ENCODE data around the gene SCG5.
"Not testable (repeated sequence)": the region's sequence is repeated elsewhere in the genome, so short reads cannot be mapped to it uniquely, and the experiment has no call there.

Gene SCG5, protein sequence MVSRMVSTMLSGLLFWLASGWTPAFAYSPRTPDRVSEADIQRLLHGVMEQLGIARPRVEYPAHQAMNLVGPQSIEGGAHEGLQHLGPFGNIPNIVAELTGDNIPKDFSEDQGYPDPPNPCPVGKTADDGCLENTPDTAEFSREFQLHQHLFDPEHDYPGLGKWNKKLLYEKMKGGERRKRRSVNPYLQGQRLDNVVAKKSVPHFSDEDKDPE

DNA sequence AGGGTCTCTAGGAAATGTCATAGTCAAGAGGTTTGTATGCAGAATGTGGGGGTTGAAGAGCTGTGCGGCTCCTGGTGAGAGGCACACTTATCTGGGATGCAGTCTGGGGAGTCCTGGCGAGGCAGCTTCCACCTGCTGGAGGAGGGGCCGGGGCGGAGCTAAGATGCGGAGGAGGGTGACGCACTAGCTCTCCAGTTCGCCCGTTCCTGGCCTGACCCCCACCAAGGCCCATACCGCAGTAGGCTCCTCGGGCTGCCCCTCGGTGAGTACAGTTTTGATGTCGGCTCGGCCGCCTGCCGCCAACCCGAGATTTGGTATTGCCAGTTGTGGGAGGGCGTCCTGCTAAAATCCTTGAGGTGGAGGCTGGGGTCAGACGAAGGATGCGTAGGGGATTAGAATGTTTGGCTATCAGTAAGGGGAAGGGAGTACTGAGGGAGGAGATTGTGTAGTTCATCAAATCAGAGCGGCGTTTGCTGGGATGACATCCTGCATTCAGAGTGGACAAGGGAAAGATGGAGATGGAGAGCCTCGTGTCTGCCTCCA lies at the start of gene SCG5:
Gene SCG5, plus strand, starts transcription at position 194 of the 543 bp plus-strand sequence. CDS start 1,883 bp downstream, outside the sequence.
- TF ChIP-seq, protein P1, sequence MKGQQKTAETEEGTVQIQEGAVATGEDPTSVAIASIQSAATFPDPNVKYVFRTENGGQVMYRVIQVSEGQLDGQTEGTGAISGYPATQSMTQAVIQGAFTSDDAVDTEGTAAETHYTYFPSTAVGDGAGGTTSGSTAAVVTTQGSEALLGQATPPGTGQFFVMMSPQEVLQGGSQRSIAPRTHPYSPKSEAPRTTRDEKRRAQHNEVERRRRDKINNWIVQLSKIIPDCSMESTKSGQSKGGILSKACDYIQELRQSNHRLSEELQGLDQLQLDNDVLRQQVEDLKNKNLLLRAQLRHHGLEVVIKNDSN (IDR thresholded peaks at IDR 0.05): no peak
- no peak for TF ChIP-seq TAF1 (IDR thresholded peaks at IDR 0.05; ENCODE audit: low read depth)
- TF ChIP-seq TCF12 (IDR thresholded peaks at IDR 0.05; ENCODE audit: low read depth): no peak
- no peak for TF ChIP-seq CREB1 (IDR thresholded peaks at IDR 0.05; ENCODE audit: low read depth)
- no peak for TF ChIP-seq EP300 (IDR thresholded peaks at IDR 0.05; ENCODE audit: borderline replicate concordance)
- TF ChIP-seq CEBPB (IDR thresholded peaks at IDR 0.05): no peak
- no peak for TF ChIP-seq YY1 (IDR thresholded peaks at IDR 0.05; ENCODE audit: low read depth)
- TF ChIP-seq ZBTB7A (IDR thresholded peaks at IDR 0.05; ENCODE audit: low read depth): no peak

DNA sequence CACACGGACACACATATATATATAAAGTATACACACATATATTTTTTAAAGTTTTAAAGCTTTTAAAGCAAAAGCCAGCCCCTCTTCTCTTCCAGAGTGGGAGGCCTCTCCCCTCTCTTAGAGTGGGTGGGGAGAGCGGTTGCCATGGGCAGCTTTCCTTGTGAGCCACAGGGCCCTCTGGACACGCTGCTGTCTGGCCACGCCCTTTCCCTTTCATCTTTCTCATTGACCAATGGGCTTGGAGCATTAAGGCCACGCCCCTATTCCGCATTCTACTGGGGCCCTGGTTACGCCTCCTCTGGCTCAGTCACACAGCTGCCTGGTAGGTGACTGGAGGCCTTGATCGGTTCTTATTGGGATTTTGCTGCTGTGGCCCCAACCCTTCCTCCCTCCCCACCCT lies 48.4 kb upstream of the SCG5 start, which contains the start of gene GOLGA8N:
Gene GOLGA8N, plus strand, starts transcription at position 306 of the 400 bp plus-strand sequence.
- not testable (repeated sequence) for TF ChIP-seq NFIC (IDR thresholded peaks at IDR 0.05); CEBPB (IDR thresholded peaks at IDR 0.05); CREB1 (IDR thresholded peaks at IDR 0.05; ENCODE audit: low read depth)

DNA sequence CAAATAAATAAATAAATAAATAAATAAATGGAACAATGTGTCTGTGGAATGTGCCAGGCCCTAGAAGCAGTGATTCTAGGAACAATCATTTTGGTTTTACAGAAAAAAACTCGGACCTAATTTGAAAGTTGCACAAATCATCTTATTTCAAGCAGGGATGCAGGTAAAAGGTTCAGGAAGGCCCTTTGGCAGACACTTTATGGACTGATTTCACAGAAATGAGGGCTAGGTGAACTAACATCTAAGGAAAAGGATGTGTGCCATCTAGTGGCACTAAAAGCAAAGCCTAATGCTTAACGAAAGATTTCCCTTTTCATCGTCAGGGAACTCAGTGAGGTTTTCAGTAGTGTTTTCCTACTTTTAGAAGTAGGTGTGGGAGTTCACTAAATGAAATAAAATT lies 30.8 kb upstream of the SCG5 start:
- TF ChIP-seq RAD21 (IDR thresholded peaks at IDR 0.05; ENCODE audit: low read depth): peak; percentile 33; the same call in 1 of the 2 replicates

DNA sequence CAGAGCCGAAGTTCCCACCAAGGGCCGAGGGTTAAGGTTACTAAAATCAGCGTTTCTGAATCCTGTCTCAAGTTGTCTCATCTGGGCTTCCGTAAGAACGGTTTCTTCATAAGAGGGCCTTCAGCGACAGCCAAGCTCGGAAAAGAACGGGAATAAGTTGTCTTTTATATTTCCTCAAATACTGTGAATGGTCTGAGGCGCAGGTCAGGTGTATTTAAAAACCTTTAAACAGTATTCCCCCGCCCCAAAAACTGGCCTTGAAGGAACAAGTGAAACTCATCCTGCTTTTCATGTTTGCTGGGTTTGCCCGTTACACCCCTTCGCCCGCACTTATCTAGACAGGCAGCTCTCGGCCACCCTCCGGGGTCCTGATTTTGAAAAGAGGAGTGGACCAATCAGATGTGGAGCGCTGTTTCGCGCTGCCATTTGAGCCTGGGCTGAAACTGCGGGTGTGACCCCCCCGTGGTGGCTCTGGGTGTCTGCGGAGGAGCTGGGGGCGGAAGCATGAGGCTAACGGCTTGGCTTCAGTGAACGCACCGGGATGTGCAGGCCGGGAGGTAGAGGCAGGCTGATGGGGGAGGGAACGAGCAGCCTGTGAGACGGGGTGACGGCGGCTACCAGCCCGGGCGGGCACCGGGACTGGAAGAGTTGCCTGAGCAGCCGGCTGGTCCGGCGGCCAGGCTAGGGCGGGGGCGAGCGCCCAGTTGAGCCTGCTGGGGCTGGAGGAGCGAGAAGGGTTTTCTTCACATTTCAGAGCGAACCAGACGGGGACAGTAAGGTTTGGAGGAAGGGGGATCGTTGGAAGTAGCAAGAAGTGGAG lies 26.2 kb upstream of the SCG5 start, which contains the start of gene ARHGAP11A:
Gene ARHGAP11A, plus strand, starts transcription at position 454 of the 820 bp plus-strand sequence. CDS start 708 bp downstream, outside the sequence.
- TF ChIP-seq TAF1 (IDR thresholded peaks at IDR 0.05; ENCODE audit: low read depth): peak; percentile 25; the same call in 1 of the 2 replicates
- TF ChIP-seq CEBPB (IDR thresholded peaks at IDR 0.05): peak; percentile 60
- TF ChIP-seq FOXM1 (IDR thresholded peaks at IDR 0.05; ENCODE audit: borderline replicate concordance, low read depth): peak; percentile 73; the same call in 1 of the 2 replicates

DNA sequence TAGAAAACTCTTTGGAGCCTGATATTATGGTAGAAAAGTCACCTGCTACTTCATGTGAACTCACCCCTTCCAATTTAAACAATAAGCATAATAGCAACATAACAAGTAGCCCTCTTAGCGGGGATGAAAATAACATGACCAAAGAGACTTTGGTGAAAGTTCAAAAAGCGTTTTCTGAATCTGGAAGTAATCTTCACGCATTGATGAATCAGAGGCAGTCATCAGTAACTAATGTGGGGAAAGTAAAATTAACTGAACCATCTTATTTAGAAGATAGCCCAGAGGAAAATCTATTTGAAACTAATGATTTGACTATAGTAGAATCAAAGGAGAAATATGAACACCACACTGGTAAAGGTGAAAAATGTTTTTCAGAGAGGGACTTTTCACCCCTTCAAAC lies 5.1 kb upstream of the SCG5 start:
- TF ChIP-seq, protein P2, sequence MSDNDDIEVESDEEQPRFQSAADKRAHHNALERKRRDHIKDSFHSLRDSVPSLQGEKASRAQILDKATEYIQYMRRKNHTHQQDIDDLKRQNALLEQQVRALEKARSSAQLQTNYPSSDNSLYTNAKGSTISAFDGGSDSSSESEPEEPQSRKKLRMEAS (IDR thresholded peaks at IDR 0.05): no peak
- no peak for TF ChIP-seq TCF12 (IDR thresholded peaks at IDR 0.05; ENCODE audit: low read depth)
- no peak for TF ChIP-seq ZBTB7A (IDR thresholded peaks at IDR 0.05; ENCODE audit: low read depth)
- no peak for TF ChIP-seq NFIC (IDR thresholded peaks at IDR 0.05)
- TF ChIP-seq CEBPB (IDR thresholded peaks at IDR 0.05): no peak
- TF ChIP-seq, protein P1 (IDR thresholded peaks at IDR 0.05): no peak
- no peak for TF ChIP-seq TAF1 (IDR thresholded peaks at IDR 0.05; ENCODE audit: low read depth)
- TF ChIP-seq EP300 (IDR thresholded peaks at IDR 0.05; ENCODE audit: borderline replicate concordance): no peak
- TF ChIP-seq, protein P3, sequence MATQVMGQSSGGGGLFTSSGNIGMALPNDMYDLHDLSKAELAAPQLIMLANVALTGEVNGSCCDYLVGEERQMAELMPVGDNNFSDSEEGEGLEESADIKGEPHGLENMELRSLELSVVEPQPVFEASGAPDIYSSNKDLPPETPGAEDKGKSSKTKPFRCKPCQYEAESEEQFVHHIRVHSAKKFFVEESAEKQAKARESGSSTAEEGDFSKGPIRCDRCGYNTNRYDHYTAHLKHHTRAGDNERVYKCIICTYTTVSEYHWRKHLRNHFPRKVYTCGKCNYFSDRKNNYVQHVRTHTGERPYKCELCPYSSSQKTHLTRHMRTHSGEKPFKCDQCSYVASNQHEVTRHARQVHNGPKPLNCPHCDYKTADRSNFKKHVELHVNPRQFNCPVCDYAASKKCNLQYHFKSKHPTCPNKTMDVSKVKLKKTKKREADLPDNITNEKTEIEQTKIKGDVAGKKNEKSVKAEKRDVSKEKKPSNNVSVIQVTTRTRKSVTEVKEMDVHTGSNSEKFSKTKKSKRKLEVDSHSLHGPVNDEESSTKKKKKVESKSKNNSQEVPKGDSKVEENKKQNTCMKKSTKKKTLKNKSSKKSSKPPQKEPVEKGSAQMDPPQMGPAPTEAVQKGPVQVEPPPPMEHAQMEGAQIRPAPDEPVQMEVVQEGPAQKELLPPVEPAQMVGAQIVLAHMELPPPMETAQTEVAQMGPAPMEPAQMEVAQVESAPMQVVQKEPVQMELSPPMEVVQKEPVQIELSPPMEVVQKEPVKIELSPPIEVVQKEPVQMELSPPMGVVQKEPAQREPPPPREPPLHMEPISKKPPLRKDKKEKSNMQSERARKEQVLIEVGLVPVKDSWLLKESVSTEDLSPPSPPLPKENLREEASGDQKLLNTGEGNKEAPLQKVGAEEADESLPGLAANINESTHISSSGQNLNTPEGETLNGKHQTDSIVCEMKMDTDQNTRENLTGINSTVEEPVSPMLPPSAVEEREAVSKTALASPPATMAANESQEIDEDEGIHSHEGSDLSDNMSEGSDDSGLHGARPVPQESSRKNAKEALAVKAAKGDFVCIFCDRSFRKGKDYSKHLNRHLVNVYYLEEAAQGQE (IDR thresholded peaks at IDR 0.05; ENCODE audit: low read depth): no peak
- TF ChIP-seq FOXM1 (IDR thresholded peaks at IDR 0.05; ENCODE audit: borderline replicate concordance, low read depth): no peak
- no peak for TF ChIP-seq YY1 (IDR thresholded peaks at IDR 0.05; ENCODE audit: low read depth)
- no peak for TF ChIP-seq RAD21 (IDR thresholded peaks at IDR 0.05; ENCODE audit: low read depth)
- no peak for TF ChIP-seq TEAD4 (IDR thresholded peaks at IDR 0.05)

DNA sequence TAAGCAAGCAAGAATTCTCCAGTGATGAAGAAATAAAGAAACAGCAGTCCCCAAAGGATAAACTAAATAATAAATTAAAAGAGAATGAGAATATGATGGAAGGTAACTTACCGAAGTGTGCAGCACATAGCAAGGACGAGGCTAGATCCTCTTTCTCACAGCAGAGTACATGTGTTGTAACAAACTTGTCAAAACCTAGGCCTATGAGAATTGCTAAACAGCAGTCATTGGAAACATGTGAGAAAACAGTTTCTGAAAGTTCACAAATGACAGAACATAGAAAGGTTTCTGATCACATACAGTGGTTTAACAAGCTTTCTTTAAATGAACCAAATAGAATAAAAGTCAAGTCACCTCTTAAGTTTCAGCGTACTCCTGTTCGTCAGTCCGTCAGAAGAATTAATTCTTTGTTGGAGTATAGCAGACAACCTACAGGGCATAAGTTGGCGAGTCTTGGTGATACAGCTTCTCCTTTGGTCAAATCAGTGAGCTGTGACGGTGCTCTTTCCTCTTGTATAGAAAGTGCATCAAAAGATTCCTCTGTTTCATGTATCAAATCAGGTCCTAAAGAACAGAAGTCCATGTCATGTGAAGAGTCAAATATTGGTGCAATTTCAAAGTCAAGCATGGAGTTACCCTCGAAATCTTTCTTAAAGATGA lies 4.5 kb upstream of the SCG5 start:
- no peak for TF ChIP-seq NFIC (IDR thresholded peaks at IDR 0.05)
- TF ChIP-seq, protein P1 (IDR thresholded peaks at IDR 0.05): no peak
- TF ChIP-seq TAF1 (IDR thresholded peaks at IDR 0.05; ENCODE audit: low read depth): no peak
- no peak for TF ChIP-seq CEBPB (IDR thresholded peaks at IDR 0.05)
- TF ChIP-seq EGR1 (IDR thresholded peaks at IDR 0.05): no peak
- TF ChIP-seq CREB1 (IDR thresholded peaks at IDR 0.05; ENCODE audit: low read depth): no peak
- no peak for TF ChIP-seq TEAD4 (IDR thresholded peaks at IDR 0.05)
- no peak for TF ChIP-seq FOXM1 (IDR thresholded peaks at IDR 0.05; ENCODE audit: borderline replicate concordance, low read depth)
- TF ChIP-seq RAD21 (IDR thresholded peaks at IDR 0.05; ENCODE audit: low read depth): no peak
- no peak for TF ChIP-seq YY1 (IDR thresholded peaks at IDR 0.05; ENCODE audit: low read depth)
- no peak for TF ChIP-seq ZBTB7A (IDR thresholded peaks at IDR 0.05; ENCODE audit: low read depth)
- TF ChIP-seq, protein P3 (IDR thresholded peaks at IDR 0.05; ENCODE audit: low read depth): no peak
- TF ChIP-seq TCF12 (IDR thresholded peaks at IDR 0.05; ENCODE audit: low read depth): no peak
- TF ChIP-seq, protein P2 (IDR thresholded peaks at IDR 0.05): no peak
- TF ChIP-seq EP300 (IDR thresholded peaks at IDR 0.05; ENCODE audit: borderline replicate concordance): no peak
